GM12878 (cell line): ENCODE data around the gene ATP6V0D1.

Experiments
- CREB1 ChIP-seq: IDR thresholded peaks from 2 replicates; pipeline ENCODE4 v1.6.1; 2012; ENCODE audit warnings: low read depth, mild to moderate bottlenecking, inconsistent platforms
- EP300 ChIP-seq, 2 experiments: fragments of 150-350 bp in 1 of 2; IDR thresholded peaks; 2 replicates each; pipeline ENCODE4 v1.6.1; 2011 to 2012; ENCODE audit warnings: low read depth in 2 of 2, low read length in 2 of 2, borderline replicate concordance in 1 of 2, improper control_type of control experiment in 1 of 2, inconsistent platforms in 1 of 2; ENCODE audit not compliant: control insufficient read depth in 1 of 2
- KDM1A ChIP-seq: fragments of 200-600 bp; sonication (generic); IDR thresholded peaks from 2 replicates; pipeline ENCODE4 v1.6.1; 2016; ENCODE audit warnings: borderline replicate concordance
- RCOR1 ChIP-seq: conservative IDR thresholded peaks from 2 replicates; pipeline ENCODE4 v1.6.1; 2012; ENCODE audit warnings: low read depth, low read length, improper control_type of control experiment
- TF ChIP-seq, protein P1 (sequence below), 3 experiments: IDR thresholded peaks in 2 of 3; conservative IDR thresholded peaks in 1 of 3; 2 replicates each; pipeline ENCODE4 v1.5.1; 2011; ENCODE audit warnings: low read depth in 3 of 3, low read length in 3 of 3, mild to moderate bottlenecking in 3 of 3, control low read depth in 2 of 3, moderate library complexity in 2 of 3, inconsistent platforms in 1 of 3, mixed read lengths in 1 of 3; ENCODE audit not compliant: control insufficient read depth in 2 of 3, insufficient read depth in 1 of 3; ENCODE audit errors: extremely low read depth in 1 of 3

GRCh38 chr16:67463059-67463458 lies 17.9 kb downstream of the ATP6V0D1 start:
- TF ChIP-seq EP300 (IDR thresholded peaks at IDR 0.05; ENCODE audit: borderline replicate concordance in 1 of 2, control insufficient read depth in 1 of 2, low read depth in 2 of 2, low read length in 2 of 2), result no peak
- TF ChIP-seq RCOR1, result no peak
- TF ChIP-seq, protein P1, sequence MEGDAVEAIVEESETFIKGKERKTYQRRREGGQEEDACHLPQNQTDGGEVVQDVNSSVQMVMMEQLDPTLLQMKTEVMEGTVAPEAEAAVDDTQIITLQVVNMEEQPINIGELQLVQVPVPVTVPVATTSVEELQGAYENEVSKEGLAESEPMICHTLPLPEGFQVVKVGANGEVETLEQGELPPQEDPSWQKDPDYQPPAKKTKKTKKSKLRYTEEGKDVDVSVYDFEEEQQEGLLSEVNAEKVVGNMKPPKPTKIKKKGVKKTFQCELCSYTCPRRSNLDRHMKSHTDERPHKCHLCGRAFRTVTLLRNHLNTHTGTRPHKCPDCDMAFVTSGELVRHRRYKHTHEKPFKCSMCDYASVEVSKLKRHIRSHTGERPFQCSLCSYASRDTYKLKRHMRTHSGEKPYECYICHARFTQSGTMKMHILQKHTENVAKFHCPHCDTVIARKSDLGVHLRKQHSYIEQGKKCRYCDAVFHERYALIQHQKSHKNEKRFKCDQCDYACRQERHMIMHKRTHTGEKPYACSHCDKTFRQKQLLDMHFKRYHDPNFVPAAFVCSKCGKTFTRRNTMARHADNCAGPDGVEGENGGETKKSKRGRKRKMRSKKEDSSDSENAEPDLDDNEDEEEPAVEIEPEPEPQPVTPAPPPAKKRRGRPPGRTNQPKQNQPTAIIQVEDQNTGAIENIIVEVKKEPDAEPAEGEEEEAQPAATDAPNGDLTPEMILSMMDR (IDR thresholded peaks at IDR 0.05 in 2 of 3, conservative IDR thresholded peaks at IDR 0.05 in 1 of 3; ENCODE audit: control insufficient read depth in 2 of 3, extremely low read depth in 1 of 3, insufficient read depth in 1 of 3, low read depth in 3 of 3, low read length in 3 of 3), result no peak
- no peak for TF ChIP-seq CREB1
- TF ChIP-seq KDM1A, result no peak
